MCF 10A (cell line): ENCODE data around the gene ZNF423. TPM values are rescaled to one million over a fixed set of nuclear protein-coding genes. Genes with fewer than 3 reads are reported as not detected.

ENCODE experiments used
- BruUV-seq: library from RNA; stranded (reverse); fragments of 400-500 nt; replicated peaks from 2 replicates; lab custom pipeline; 2021; lab: Mats Ljungman, UMichigan
- CTCF ChIA-PET: fragments of 300-600 bp; sonication (Branson Sonifier 250); formaldehyde crosslinking; extraction: SDS; loops from one replicate; lab custom pipeline; 2021; ENCODE audit warnings: antibody characterized with exemption, inconsistent platforms; lab: Yijun Ruan, JAX
- POLR2A ChIA-PET: fragments of 300-600, 350-650 bp; sonication (Branson Sonifier 250); formaldehyde crosslinking; extraction: SDS; loops from one replicate; lab custom pipeline; 2020; ENCODE audit warnings: antibody characterized with exemption, inconsistent platforms; lab: Yijun Ruan, JAX
- DNase-seq: peaks from one replicate; pipeline ENCODE4 v3.0.0-alpha.2; 2018; ENCODE audit not compliant: unreplicated experiment
- H3K27ac Mint-ChIP-seq: one replicate; pipeline ENCODE4 v1.8.0; 2022; ENCODE audit warnings: mild to moderate bottlenecking, low read depth, mixed read lengths; ENCODE audit not compliant: unreplicated experiment
- H3K27me3 Mint-ChIP-seq: one replicate; pipeline ENCODE4 v1.8.0; 2022; ENCODE audit warnings: mixed read lengths; ENCODE audit not compliant: insufficient read depth, unreplicated experiment
- H3K36me3 Mint-ChIP-seq: one replicate; pipeline ENCODE4 v1.8.0; 2022; ENCODE audit warnings: mild to moderate bottlenecking, moderate library complexity, mixed read lengths; ENCODE audit not compliant: insufficient read depth, unreplicated experiment
- H3K4me1 Mint-ChIP-seq: one replicate; pipeline ENCODE4 v1.8.0; 2022; ENCODE audit warnings: mixed read lengths; ENCODE audit not compliant: insufficient read depth, unreplicated experiment
- H3K4me3 Mint-ChIP-seq: one replicate; pipeline ENCODE4 v1.8.0; 2022; ENCODE audit warnings: mild to moderate bottlenecking, moderate library complexity, mixed read lengths; ENCODE audit not compliant: unreplicated experiment
- H3K9me3 Mint-ChIP-seq: one replicate; pipeline ENCODE4 v1.8.0; 2022; ENCODE audit warnings: mixed read lengths; ENCODE audit not compliant: unreplicated experiment
- intact Hi-C: fragments of 100-400 bp; cut with micrococcal nuclease; formaldehyde crosslinking; loops from 2 replicates; pipeline ENCODE4 v1.14.1; 2022
- total RNA-seq: library from RNA; stranded (reverse); gene quantifications from 2 replicates; pipeline ENCODE4 v1.2.3, GENCODE V29; 2022
- TF ChIP-seq, protein P1 (sequence below): fragments of 200-600 bp; IDR thresholded peaks from one replicate; pipeline ENCODE4 v1.8.0; 2022; ENCODE audit warnings: antibody characterized with exemption, mild to moderate bottlenecking; ENCODE audit not compliant: unreplicated experiment

The ZNF423 gene
- total RNA-seq, 1 experiment from 2014 or later = not detected

DNA sequence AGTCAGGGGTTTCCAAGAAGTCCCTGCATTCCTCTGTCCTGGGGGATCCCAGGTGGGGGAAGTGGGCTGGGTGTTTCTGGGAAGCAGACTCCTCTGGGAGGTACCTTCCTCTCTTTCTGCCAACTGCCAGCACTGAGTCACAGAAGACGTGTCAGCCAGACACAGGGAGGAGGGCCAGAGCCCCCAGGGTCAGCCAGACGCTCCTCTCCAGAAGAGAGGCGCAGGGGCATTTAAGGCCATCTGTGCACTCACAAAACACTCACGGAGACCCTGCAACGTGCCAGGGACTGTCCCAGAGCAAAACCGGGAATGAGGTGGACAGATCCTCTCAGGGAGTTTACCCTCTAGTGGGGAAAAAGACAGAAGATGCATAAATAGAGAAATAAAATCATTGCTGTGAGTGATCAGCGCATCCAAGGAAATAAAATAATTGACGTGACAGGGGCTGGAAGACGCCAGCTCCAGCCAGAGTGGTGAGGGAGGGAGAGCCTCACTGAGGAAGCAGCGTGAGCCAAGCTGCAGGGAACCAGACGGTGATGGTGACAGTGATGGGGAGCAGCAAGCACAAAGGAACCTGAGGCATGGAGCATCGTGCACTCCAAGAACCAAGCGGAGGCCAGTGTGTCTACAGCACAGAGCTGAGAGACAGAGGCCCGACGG is 105.4 kb downstream of the ZNF423 start:
- intact Hi-C loops = no loop called here

DNA sequence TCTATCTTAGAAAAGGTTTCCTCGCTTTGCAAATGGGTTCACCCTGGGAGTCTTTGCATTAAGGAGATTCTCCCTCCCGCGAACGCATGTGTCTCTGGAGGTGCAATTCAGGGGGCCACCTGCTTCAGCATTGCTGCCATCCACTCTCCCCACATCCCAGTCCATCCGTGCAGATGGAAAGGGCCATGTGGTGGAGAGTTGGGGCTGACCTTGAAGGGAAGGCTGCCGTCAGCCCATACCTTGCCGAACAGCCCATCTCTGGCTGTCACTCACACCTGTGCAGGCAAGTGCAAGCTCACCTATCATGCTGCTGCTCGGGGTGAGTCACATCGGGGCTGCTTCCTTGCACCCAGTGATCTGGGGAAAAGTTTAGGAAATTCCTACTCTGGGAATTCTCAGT is 106.1 kb downstream of the ZNF423 start:
- no TSS peak for BruUV-seq
- CTCF ChIA-PET = interaction anchor here (0.7 kb wide), 1 partner anchor 186 kb away, joined by 3 read pairs; no protein-coding TSS in a partner anchor

More for the DNA sequence above, 105.4 kb downstream of the ZNF423 start:
- CTCF ChIA-PET = interaction anchor here (0.7 kb wide), 1 partner anchor 187 kb away, joined by 3 read pairs; no protein-coding TSS in a partner anchor
- Mint-ChIP-seq H3K4me1 (no peaks in the 10 kb centered on the region), H3K27ac (no peak overlapping the region), H3K36me3 (peaks cover 4% of the 10 kb centered on the region), H3K27me3 (peaks cover 73% of the 10 kb centered on the region), H3K9me3 (no peaks in the 10 kb centered on the region), H3K4me3 (no peak overlapping the region)
- no TSS peak for BruUV-seq
- peak; percentile 7 for DNase-seq
- POLR2A ChIA-PET = no interaction called here
- TF ChIP-seq, protein P1, sequence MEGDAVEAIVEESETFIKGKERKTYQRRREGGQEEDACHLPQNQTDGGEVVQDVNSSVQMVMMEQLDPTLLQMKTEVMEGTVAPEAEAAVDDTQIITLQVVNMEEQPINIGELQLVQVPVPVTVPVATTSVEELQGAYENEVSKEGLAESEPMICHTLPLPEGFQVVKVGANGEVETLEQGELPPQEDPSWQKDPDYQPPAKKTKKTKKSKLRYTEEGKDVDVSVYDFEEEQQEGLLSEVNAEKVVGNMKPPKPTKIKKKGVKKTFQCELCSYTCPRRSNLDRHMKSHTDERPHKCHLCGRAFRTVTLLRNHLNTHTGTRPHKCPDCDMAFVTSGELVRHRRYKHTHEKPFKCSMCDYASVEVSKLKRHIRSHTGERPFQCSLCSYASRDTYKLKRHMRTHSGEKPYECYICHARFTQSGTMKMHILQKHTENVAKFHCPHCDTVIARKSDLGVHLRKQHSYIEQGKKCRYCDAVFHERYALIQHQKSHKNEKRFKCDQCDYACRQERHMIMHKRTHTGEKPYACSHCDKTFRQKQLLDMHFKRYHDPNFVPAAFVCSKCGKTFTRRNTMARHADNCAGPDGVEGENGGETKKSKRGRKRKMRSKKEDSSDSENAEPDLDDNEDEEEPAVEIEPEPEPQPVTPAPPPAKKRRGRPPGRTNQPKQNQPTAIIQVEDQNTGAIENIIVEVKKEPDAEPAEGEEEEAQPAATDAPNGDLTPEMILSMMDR = no peak

DNA sequence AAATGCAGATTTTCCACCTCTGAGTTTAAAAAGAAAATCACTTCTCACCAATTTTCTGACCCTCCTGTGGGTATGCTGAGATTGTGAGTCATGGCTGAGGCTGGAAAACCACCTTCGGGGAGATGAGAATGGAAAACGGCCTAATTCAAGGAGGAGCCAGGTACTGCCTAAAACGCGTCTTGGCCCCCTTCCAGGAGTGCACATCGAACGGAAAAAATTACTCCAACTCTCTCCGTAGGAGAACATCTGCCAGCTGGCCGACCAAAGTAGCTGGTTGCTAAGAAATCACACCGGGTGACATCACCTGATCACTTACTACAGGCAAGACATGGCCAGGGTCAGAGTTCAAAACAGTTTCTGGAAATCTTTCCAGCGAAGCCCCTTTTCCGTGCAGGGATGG is 107.6 kb downstream of the ZNF423 start:
- Mint-ChIP-seq H3K27ac (no peak overlapping the region), H3K36me3 (peaks cover 4% of the 10 kb centered on the region), H3K9me3 (no peaks in the 10 kb centered on the region), H3K4me3 (no peak overlapping the region), H3K4me1 (no peaks in the 10 kb centered on the region), H3K27me3 (peaks cover 65% of the 10 kb centered on the region)
- peak; percentile 42 for DNase-seq
- CTCF ChIA-PET = no interaction called here
- no TSS peak for BruUV-seq
- POLR2A ChIA-PET = interaction anchor here (0.7 kb wide), 1 partner anchor 11 kb away, joined by 3 read pairs; no protein-coding TSS in a partner anchor
- intact Hi-C loops = no loop called here
- TF ChIP-seq, protein P1 = no peak

More for the DNA sequence above, 106.1 kb downstream of the ZNF423 start:
- DNase-seq = peak; percentile 3
- Mint-ChIP-seq H3K36me3 (peaks cover 4% of the 10 kb centered on the region), H3K27ac (no peak overlapping the region), H3K4me3 (no peak overlapping the region), H3K9me3 (no peaks in the 10 kb centered on the region), H3K4me1 (no peaks in the 10 kb centered on the region), H3K27me3 (peaks cover 73% of the 10 kb centered on the region)
- intact Hi-C loops = no loop called here
- TF ChIP-seq, protein P1 = no peak
- POLR2A ChIA-PET = no interaction called here

DNA sequence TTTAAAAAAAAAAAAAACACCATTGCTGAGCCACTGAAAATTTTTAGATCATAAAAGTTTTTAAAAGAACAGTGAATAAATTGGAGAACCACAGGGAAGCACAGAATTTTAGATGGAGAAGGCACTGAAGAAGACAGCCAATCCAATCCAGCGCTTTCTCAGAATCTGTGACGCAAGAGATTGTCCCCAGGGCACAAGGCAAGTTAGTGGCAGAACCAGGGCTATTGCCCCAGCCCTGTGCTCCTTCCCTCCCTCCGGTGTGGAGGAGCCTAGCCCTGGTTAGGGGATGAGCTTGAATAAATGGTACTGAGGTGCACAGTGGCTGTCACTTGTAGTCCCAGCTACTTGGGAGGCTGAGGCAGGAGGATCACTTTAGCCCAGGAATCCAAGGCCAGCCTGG is 108.3 kb downstream of the ZNF423 start:
- BruUV-seq = no TSS peak
- Mint-ChIP-seq H3K36me3 (peaks cover 4% of the 10 kb centered on the region), H3K4me1 (no peaks in the 10 kb centered on the region), H3K9me3 (no peaks in the 10 kb centered on the region), H3K27ac (no peak overlapping the region), H3K4me3 (no peak overlapping the region), H3K27me3 (peaks cover 61% of the 10 kb centered on the region)
- POLR2A ChIA-PET = interaction anchor here (0.7 kb wide), 1 partner anchor 10 kb away, joined by 3 read pairs; no protein-coding TSS in a partner anchor
- CTCF ChIA-PET = interaction anchor here (0.7 kb wide), 1 partner anchor 123 kb away, joined by 4 read pairs; no protein-coding TSS in a partner anchor
- TF ChIP-seq, protein P1 = no peak
- intact Hi-C loops = no loop called here
- DNase-seq = peak; percentile 17
